Osteoblast (primary cell): ENCODE data around the gene ESRP2. TPM values are rescaled to one million over a fixed set of nuclear protein-coding genes. Genes with fewer than 3 reads are reported as not detected.

Experiments used
- DNase-seq: peaks from one replicate; pipeline ENCODE4 v3.0.0; 2011; ENCODE audit warnings: low spot score, mixed read lengths; ENCODE audit not compliant: insufficient read length; ENCODE audit errors: missing footprints
- H2AFZ ChIP-seq: 2 replicates; pipeline ENCODE4 v1.6.0; 2011; ENCODE audit warnings: mild to moderate bottlenecking, low read length
- H3K27ac ChIP-seq: 2 replicates; pipeline ENCODE4 v1.5.1; 2011; ENCODE audit warnings: mild to moderate bottlenecking, low read depth, low read length, moderate library complexity
- H3K27me3 ChIP-seq: 2 replicates; pipeline ENCODE4 v1.6.0; 2012; ENCODE audit warnings: mild to moderate bottlenecking, control low read depth, inconsistent platforms, low read length, moderate library complexity; ENCODE audit not compliant: insufficient read depth
- H3K36me3 ChIP-seq: 2 replicates; pipeline ENCODE4 v1.5.1; 2011; ENCODE audit warnings: mild to moderate bottlenecking, low read length, control low read depth, moderate library complexity; ENCODE audit not compliant: insufficient read depth
- H3K4me1 ChIP-seq: 2 replicates; pipeline ENCODE4 v1.5.1; 2011; ENCODE audit warnings: mild to moderate bottlenecking, low read length, control low read depth, moderate library complexity; ENCODE audit not compliant: insufficient read depth
- H3K4me2 ChIP-seq: 2 replicates; pipeline ENCODE4 v1.6.0; 2011; ENCODE audit warnings: mild to moderate bottlenecking, low read length; ENCODE audit not compliant: insufficient read depth
- H3K4me3 ChIP-seq: fragments of 200-600 bp; sonication (generic); 3 replicates; pipeline ENCODE4 v1.5.1; 2012; ENCODE audit warnings: mild to moderate bottlenecking, low read length, inconsistent platforms; ENCODE audit not compliant: insufficient read depth
- H3K79me2 ChIP-seq: 2 replicates; pipeline ENCODE4 v1.6.0; 2012; ENCODE audit warnings: mild to moderate bottlenecking, low read length, control low read depth, inconsistent platforms; ENCODE audit not compliant: insufficient read depth
- H3K9me3 ChIP-seq: 2 replicates; pipeline ENCODE4 v1.5.1; 2011; ENCODE audit warnings: low read depth, low read length, control low read depth
- H4K20me1 ChIP-seq: 2 replicates; pipeline ENCODE4 v1.6.0; 2012; ENCODE audit warnings: mild to moderate bottlenecking, low read length, control low read depth; ENCODE audit not compliant: insufficient read depth
- total RNA-seq: library from RNA; depleted of rRNA; stranded (reverse); fragments of >200 nt; gene quantifications from 2 replicates; pipeline ENCODE4 v1.2.3, GENCODE V29; 2012
- TF ChIP-seq, protein P1 (sequence below): IDR thresholded peaks from 2 replicates; pipeline ENCODE4 v1.5.1; 2011; ENCODE audit warnings: mild to moderate bottlenecking, low read depth, low read length, moderate library complexity; ENCODE audit errors: extremely low read depth

The ESRP2 gene
- total RNA-seq, 1 donor, result under 0.01 TPM

DNA sequence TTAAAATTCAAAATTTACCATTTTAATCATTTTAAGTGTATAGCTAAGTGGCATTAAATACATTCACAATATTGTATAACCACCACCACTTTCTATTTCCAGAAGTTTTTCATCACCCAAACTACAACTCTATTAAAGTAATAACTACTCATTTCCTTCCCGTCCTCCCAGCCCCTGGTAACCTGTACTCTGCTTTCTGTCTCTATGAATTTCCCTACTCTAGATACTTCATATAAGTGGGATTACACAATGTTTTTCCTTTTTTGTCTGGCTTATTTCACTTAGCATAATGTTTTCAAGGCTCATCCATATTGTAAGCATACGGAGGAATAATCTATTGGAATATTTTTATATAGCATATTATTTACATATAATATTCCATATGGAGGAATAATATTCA lies 29.7 kb downstream of the ESRP2 start:
- Histone ChIP-seq H3K79me2 (no peaks in the 10 kb centered on the region), H3K27me3 (no peaks in the 10 kb centered on the region), H3K9me3 (no peaks in the 10 kb centered on the region), H3K36me3 (no peaks in the 10 kb centered on the region), H4K20me1 (no peaks in the 10 kb centered on the region), H3K27ac (no peak overlapping the region), H3K4me3 (no peak overlapping the region), H3K4me2 (no peak overlapping the region), H3K4me1 (no peaks in the 10 kb centered on the region), H2AFZ (no peak overlapping the region)
- TF ChIP-seq, protein P1, sequence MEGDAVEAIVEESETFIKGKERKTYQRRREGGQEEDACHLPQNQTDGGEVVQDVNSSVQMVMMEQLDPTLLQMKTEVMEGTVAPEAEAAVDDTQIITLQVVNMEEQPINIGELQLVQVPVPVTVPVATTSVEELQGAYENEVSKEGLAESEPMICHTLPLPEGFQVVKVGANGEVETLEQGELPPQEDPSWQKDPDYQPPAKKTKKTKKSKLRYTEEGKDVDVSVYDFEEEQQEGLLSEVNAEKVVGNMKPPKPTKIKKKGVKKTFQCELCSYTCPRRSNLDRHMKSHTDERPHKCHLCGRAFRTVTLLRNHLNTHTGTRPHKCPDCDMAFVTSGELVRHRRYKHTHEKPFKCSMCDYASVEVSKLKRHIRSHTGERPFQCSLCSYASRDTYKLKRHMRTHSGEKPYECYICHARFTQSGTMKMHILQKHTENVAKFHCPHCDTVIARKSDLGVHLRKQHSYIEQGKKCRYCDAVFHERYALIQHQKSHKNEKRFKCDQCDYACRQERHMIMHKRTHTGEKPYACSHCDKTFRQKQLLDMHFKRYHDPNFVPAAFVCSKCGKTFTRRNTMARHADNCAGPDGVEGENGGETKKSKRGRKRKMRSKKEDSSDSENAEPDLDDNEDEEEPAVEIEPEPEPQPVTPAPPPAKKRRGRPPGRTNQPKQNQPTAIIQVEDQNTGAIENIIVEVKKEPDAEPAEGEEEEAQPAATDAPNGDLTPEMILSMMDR, result no peak
- DNase-seq, result no peak

DNA sequence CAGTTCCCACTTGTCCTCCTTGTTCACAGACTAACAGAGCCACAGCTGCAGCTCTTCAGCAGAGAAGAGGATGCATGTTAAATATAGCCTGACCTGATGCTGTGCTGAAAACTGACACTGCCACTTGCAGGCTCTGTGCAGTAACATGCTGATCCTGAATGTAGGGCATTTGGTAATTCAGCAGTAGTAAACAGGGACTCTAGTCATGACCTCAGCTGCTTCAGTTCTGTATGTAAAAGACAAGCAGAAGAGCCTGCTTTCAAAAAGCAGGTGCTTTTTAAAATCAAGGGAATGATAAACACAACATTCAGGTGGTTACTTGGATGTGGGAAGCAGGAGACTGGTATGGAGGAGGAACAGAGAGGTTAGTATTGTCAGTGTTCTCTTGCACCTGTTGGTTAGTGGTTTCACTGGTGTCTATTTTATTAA lies 33.8 kb downstream of the ESRP2 start:
- TF ChIP-seq, protein P1, result no peak
- Histone ChIP-seq H3K36me3 (no peaks in the 10 kb centered on the region), H3K27ac (no peak overlapping the region), H3K79me2 (no peaks in the 10 kb centered on the region), H4K20me1 (peaks cover 2% of the 10 kb centered on the region), H3K4me2 (no peak overlapping the region), H3K9me3 (no peaks in the 10 kb centered on the region), H3K4me3 (no peak overlapping the region), H3K27me3 (no peaks in the 10 kb centered on the region), H3K4me1 (peaks cover 13% of the 10 kb centered on the region), H2AFZ (no peak overlapping the region)
- DNase-seq, result no peak

DNA sequence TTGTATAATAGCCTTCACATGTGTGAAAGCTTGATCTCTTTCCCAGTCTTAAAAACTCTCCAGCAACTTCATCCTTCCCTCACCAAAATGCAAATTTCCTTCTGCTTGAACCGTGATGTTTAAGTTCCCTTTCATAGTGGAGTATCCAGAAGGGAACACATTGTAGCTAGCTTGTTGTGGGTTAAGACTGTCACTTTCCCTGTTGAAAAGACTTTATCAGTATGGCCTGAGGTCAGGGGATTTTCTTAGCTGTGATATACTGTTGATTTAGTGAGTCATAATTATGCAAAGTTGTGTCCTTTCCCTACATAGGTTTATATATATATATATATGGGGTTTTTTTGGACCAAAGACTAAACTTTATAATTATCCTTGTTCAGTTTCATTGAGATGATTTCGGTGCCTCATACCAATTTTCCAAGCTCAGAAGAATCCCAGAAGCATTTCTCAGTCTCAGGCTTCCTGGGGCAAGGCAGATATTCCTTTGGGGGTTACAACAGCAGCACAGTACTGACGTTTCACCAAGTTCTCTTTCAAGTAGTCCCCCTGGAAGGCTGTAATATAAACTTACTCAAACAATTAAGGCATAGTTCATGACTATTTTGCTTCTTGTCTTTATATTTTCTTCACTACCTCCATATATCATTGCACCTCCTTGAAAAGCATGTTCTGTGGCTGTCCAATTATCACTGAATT lies 35.7 kb downstream of the ESRP2 start:
- Histone ChIP-seq H4K20me1 (peaks cover 2% of the 10 kb centered on the region), H3K4me2 (peak overlapping the region; percentile 7)

DNA sequence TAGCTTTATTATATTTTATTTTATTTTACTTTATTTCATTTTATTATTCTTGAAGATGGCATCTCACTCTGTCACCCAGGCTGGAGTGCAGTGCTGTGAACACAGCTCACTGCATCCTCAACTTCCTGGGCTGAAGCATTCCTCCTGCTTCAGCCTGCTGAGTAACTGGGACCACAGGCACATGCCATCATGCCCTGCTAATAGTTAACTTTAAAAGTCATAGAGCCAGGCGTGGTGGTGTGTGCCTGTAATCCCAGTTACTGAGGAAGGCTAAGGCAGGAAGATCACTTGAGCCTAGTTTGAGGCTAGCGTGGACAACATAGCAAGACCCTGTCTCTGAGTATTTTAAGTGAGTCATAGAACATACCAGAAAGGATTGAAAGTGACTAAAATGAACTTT lies 38.7 kb downstream of the ESRP2 start:
- H3K36me3 ChIP-seq, result peaks cover 2% of the 10 kb centered on the region
- H3K27ac ChIP-seq, result peak overlapping the region; percentile 48
- no peaks in the 10 kb centered on the region for H3K79me2 ChIP-seq
- no peaks in the 10 kb centered on the region for H3K9me3 ChIP-seq
- H3K27me3 ChIP-seq, result no peaks in the 10 kb centered on the region
- no peak overlapping the region for H3K4me2 ChIP-seq
- no peak for DNase-seq
- no peak overlapping the region for H3K4me3 ChIP-seq
- TF ChIP-seq, protein P1, result no peak
- H3K4me1 ChIP-seq, result peaks cover 13% of the 10 kb centered on the region
- peaks cover 2% of the 10 kb centered on the region for H4K20me1 ChIP-seq
- H2AFZ ChIP-seq, result no peak overlapping the region

More for the DNA sequence above, 35.7 kb downstream of the ESRP2 start:
- Histone ChIP-seq H3K79me2 (no peaks in the 10 kb centered on the region), H2AFZ (no peak overlapping the region), H3K4me3 (no peak overlapping the region), H3K4me1 (peaks cover 13% of the 10 kb centered on the region), H3K27me3 (no peaks in the 10 kb centered on the region), H3K9me3 (no peaks in the 10 kb centered on the region), H3K27ac (peak overlapping the region; percentile 20), H3K36me3 (no peaks in the 10 kb centered on the region)
- DNase-seq, result no peak
- TF ChIP-seq, protein P1, result no peak
